Body of pancreas (tissue), 4 donors: Measurements from ENCODE around the gene TMA7. TPM values are rescaled to one million over a fixed set of nuclear protein-coding genes. Genes with fewer than 3 reads are reported as not detected.
A peak's percentile ranks its signal among the peaks of the same experiment; 100 is the strongest.

Source experiments
- ATAC-seq: fragments of 150-250 bp; one replicate; pipeline ENCODE4 v1.9.1; 2016
- DNase-seq, 4 donors: peaks; one replicate each; pipeline ENCODE4 v3.0.0-alpha.2; 2019
- H3K27ac ChIP-seq, 4 donors: fragments of 200-600 bp; sonication (generic); 1 replicate in 3 of 4; 2 replicates in 1 of 4; pipeline versions ENCODE4 v1.5.1 to v1.6.1; 2016 to 2019; ENCODE audit warnings: mild to moderate bottlenecking in 1 of 4, mixed read lengths in 1 of 4, moderate library complexity in 1 of 4
- H3K27me3 ChIP-seq, 2 donors: fragments of 200-600 bp; sonication (generic); one replicate each; pipeline ENCODE4 v1.6.0; 2016; ENCODE audit warnings: mild to moderate bottlenecking in 1 of 2
- H3K36me3 ChIP-seq, 2 donors: fragments of 200-600 bp; sonication (generic); replicated peaks in 1 of 2; 2 replicates each; pipeline ENCODE4 v1.5.1; 2016; ENCODE audit warnings: low read depth in 2 of 2; ENCODE audit not compliant: insufficient read depth in 1 of 2
- H3K4me1 ChIP-seq: fragments of 200-600 bp; sonication (generic); one replicate; pipeline ENCODE4 v1.6.0; 2016
- H3K4me3 ChIP-seq, 2 donors: fragments of 200-600 bp; sonication (generic); 1 replicate in 1 of 2; 2 replicates in 1 of 2; pipeline ENCODE4 v1.5.1; 2016 to 2019
- H3K9me3 ChIP-seq, 3 donors: fragments of 200-600 bp; sonication (generic); 1 replicate in 2 of 3; 2 replicates in 1 of 3; pipeline ENCODE4 v1.5.1; 2016
- POLR2A ChIP-seq, 3 donors: fragments of 450-650 bp; IDR thresholded peaks; one replicate each; pipeline ENCODE4 v1.6.1; 2016; ENCODE audit warnings: antibody characterized with exemption in 3 of 3, mild to moderate bottlenecking in 2 of 3
- WGBS, 2 donors: methylation state at CpG; one replicate each; pipeline ENCODE4 v1.1.5; 2017; 5-methylcytosine and 5-hydroxymethylcytosine counted together
- intact Hi-C: fragments of 100-400 bp; cut with DNase I; formaldehyde crosslinking; loops from one replicate; pipeline ENCODE4 v1.15.1; 2023
- total RNA-seq, 2 donors: library from RNA; depleted of rRNA; stranded (reverse); fragments of >200 nt; gene quantifications; one replicate each; pipeline ENCODE4 v1.1.0, GENCODE V29; 2016
- TF ChIP-seq, protein P1 (sequence below), 7 experiments: fragments of 450-650 bp in 4 of 7; fragments of 200-600 bp in 3 of 7; sonication (generic) in 3 of 7; IDR thresholded peaks; one replicate each; pipeline ENCODE4 v1.5.1; 2016 to 2019; ENCODE audit warnings: antibody characterized with exemption in 7 of 7

Gene TMA7
- total RNA-seq, 2 donors from 2014 or later: 113 to 156 TPM

- intact Hi-C loops: no loop called here
- TF ChIP-seq, protein P1, sequence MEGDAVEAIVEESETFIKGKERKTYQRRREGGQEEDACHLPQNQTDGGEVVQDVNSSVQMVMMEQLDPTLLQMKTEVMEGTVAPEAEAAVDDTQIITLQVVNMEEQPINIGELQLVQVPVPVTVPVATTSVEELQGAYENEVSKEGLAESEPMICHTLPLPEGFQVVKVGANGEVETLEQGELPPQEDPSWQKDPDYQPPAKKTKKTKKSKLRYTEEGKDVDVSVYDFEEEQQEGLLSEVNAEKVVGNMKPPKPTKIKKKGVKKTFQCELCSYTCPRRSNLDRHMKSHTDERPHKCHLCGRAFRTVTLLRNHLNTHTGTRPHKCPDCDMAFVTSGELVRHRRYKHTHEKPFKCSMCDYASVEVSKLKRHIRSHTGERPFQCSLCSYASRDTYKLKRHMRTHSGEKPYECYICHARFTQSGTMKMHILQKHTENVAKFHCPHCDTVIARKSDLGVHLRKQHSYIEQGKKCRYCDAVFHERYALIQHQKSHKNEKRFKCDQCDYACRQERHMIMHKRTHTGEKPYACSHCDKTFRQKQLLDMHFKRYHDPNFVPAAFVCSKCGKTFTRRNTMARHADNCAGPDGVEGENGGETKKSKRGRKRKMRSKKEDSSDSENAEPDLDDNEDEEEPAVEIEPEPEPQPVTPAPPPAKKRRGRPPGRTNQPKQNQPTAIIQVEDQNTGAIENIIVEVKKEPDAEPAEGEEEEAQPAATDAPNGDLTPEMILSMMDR (IDR thresholded peaks at IDR 0.05): no peak
- TF ChIP-seq POLR2A (IDR thresholded peaks at IDR 0.05): no peak
- no peak for DNase-seq
Observed at GRCh38 chr3:48446043-48446424, 6.0 kb downstream of the TMA7 start.

DNA sequence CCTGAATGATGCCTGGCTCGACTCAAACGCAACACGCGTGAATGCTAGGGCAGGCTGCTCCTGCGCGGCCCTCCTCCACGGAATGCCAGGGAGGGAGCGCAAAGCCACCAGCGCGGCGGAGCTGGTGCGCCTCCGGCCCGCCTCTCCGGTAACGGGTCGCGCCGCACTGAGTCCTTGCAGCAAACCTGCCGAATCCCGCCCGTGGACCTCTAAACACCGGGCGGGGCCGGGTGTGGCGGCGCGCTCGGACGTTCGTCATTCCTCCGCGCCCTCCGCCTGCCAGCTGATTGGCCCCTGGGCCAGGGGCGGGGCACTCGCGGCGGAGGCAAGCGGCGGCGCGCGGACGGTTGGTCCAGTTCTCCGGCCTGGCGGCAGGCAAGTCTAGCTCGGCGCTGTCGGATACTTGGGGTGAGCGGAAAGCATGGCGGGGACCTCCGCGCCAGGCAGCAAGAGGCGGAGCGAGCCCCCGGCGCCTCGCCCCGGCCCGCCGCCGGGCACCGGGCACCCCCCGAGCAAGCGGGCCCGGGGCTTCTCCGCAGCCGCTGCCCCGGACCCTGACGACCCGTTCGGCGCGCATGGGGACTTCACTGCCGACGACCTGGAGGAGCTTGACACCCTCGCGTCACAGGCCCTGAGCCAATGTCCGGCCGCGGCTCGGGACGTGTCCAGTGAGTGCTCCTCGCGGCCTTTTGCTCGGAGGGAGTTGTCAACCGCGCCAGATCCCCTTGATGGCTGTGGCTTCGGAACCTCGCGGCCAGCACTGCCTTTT is 6.6 kb downstream of the TMA7 start, which contains the start of gene ATRIP:
Gene ATRIP (plus strand): TSS at position 313 of the 769 bp plus-strand sequence. CDS start 109 bp downstream, at position 422.
- peak; percentile 99 for ATAC-seq
- Histone ChIP-seq H3K4me3 (peak within 1 kb of the TSS; percentile 39 to 56), H3K4me1 (peaks cover 21% of the 10 kb centered on the region), H3K27ac (peak within 1 kb of the TSS; percentile 70 to 89 (median 77)), H3K27me3 (no peaks in the 10 kb centered on the region), H3K9me3 (no peaks in the 10 kb centered on the region), H3K36me3 (peaks cover 0 to 4% of the 10 kb centered on the region in 2 donors)
- 0 to 1% methylated on average over 15 to 91 of the region's 91 CpGs for WGBS, 2 donors
- peak; percentile 88 to 91 (median 90) for DNase-seq
- intact Hi-C loops: no loop called here
- TF ChIP-seq POLR2A (IDR thresholded peaks at IDR 0.05): peak; percentile 82 to 87 (median 84)
- TF ChIP-seq, protein P1 (IDR thresholded peaks at IDR 0.05): peak in 2 of 7 experiments; percentile 11 to 15

More at GRCh38 chr3:48446043-48446424, 6.0 kb downstream of the TMA7 start:
- Histone ChIP-seq H3K4me1 (peaks cover 27% of the 10 kb centered on the region), H3K4me3 (peak overlapping the region; percentile 39 to 56), H3K27me3 (no peaks in the 10 kb centered on the region), H3K36me3 (peaks cover 0 to 4% of the 10 kb centered on the region in 2 donors), H3K9me3 (no peaks in the 10 kb centered on the region), H3K27ac (peak overlapping the region; percentile 70 to 89 (median 77))
- 11 to 13% methylated on average over 6 of the region's 6 CpGs for WGBS, 2 donors
- no peak for ATAC-seq

DNA sequence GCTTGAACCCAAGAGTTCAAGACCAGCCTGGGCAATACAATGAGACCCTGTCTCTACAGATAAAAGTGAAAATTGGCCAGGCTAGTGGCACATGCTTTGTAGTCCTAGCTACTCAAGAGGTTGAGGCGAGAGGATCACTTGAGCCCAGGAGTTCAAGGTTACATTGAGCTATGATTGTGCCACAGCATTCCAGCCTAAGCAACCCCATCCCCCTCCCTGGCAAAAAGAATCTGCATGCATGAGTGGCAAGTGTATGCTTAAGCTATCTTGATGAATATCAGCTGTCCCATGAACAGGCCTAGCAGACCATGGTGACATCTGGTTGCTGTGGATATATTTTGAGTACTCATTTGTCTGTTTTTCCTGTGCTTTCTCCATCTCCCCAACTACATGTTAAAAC is 11.2 kb downstream of the TMA7 start:
- H3K4me1 ChIP-seq: peaks cover 9% of the 10 kb centered on the region
- 54 to 57% methylated on average over 1 of the region's 1 CpG for WGBS, 2 donors
- intact Hi-C loops: no loop called here
- H3K36me3 ChIP-seq: peaks cover 0 to 1% of the 10 kb centered on the region in 2 donors
- no peaks in the 10 kb centered on the region for H3K27me3 ChIP-seq
- no peaks in the 10 kb centered on the region for H3K9me3 ChIP-seq
- ATAC-seq (no peak), DNase-seq (no peak)
- no peak overlapping the region for H3K4me3 ChIP-seq
- TF ChIP-seq POLR2A (IDR thresholded peaks at IDR 0.05): no peak
- no peak overlapping the region for H3K27ac ChIP-seq

GRCh38 chr3:48456456-48456855 is 16.4 kb downstream of the TMA7 start:
- Histone ChIP-seq H3K27me3 (no peaks in the 10 kb centered on the region), H3K36me3 (peaks cover 10 to 16% of the 10 kb centered on the region in 2 donors), H3K4me3 (no peak overlapping the region), H3K27ac (no peak overlapping the region), H3K9me3 (no peaks in the 10 kb centered on the region), H3K4me1 (no peaks in the 10 kb centered on the region)
- no peak for ATAC-seq
- intact Hi-C loops: no loop called here
- 96 to 100% methylated on average over 1 of the region's 1 CpG for WGBS, 2 donors
- TF ChIP-seq, protein P1 (IDR thresholded peaks at IDR 0.05): no peak
- no peak for TF ChIP-seq POLR2A (IDR thresholded peaks at IDR 0.05)
- no peak for DNase-seq

- Histone ChIP-seq H3K4me1 (no peaks in the 10 kb centered on the region), H3K36me3 (peaks cover 10 to 16% of the 10 kb centered on the region in 2 donors), H3K27ac (no peak overlapping the region), H3K27me3 (no peaks in the 10 kb centered on the region), H3K4me3 (no peak overlapping the region), H3K9me3 (no peaks in the 10 kb centered on the region)
- intact Hi-C loops: no loop called here
- WGBS, 2 donors: 83 to 100% methylated on average over 3 of the region's 3 CpGs
- ATAC-seq (no peak), DNase-seq (no peak)
- TF ChIP-seq, protein P1 (IDR thresholded peaks at IDR 0.05): no peak
- no peak for TF ChIP-seq POLR2A (IDR thresholded peaks at IDR 0.05)
Observed at GRCh38 chr3:48459331-48459730, 19.3 kb downstream of the TMA7 start.
